ENCODE measurements around the gene HSPA9. TPM values are rescaled to one million over a fixed set of nuclear protein-coding genes. Genes with fewer than 3 reads are reported as not detected.

The HSPA9 gene
- polyA plus RNA-seq (2012; ENCODE audit: low read depth, missing spikeins): 181 TPM

- peak; percentile 98 for FAIRE-seq
Measured at GRCh38 chr5:138575194-138576015, at the start of gene HSPA9. TSS of gene HSPA9 (minus strand) at chr5:138575401. CDS start at chr5:138575318, 83 bp downstream.

GRCh38 chr5:138623053-138623452, 47.9 kb upstream of the HSPA9 start:
- no peak for FAIRE-seq
- DNase-seq (ENCODE audit: insufficient read length, low spot score): no peak
- TF ChIP-seq PAX5 (IDR thresholded peaks at IDR 0.05; ENCODE audit: insufficient read depth, low read length, severe bottlenecking) (no peak), POLR2A (IDR thresholded peaks at IDR 0.05; ENCODE audit: low read depth, low read length) (no peak), POU2F2 (IDR thresholded peaks at IDR 0.05; ENCODE audit: low read depth, low read length) (no peak), SPI1 (IDR thresholded peaks at IDR 0.05; ENCODE audit: low read depth, low read length) (no peak), TAF1 (IDR thresholded peaks at IDR 0.05; ENCODE audit: low read depth, low read length) (no peak), POLR2AphosphoS5 (IDR thresholded peaks at IDR 0.05; ENCODE audit: low read depth, low read length) (no peak)

More at GRCh38 chr5:138575194-138576015, at the start of gene HSPA9:
- DNase-seq (ENCODE audit: insufficient read length, low spot score): peak; percentile 96
- TF ChIP-seq PAX5 (IDR thresholded peaks at IDR 0.05; ENCODE audit: insufficient read depth, low read length, severe bottlenecking): peak; percentile 2
- TF ChIP-seq SPI1 (IDR thresholded peaks at IDR 0.05; ENCODE audit: low read depth, low read length): peak; percentile 21; the same call in 1 of the 2 replicates
- peak; percentile 92 for TF ChIP-seq POLR2A (IDR thresholded peaks at IDR 0.05; ENCODE audit: low read depth, low read length)
- TF ChIP-seq TAF1 (IDR thresholded peaks at IDR 0.05; ENCODE audit: low read depth, low read length): peak; percentile 97
- TF ChIP-seq POLR2AphosphoS5 (IDR thresholded peaks at IDR 0.05; ENCODE audit: low read depth, low read length): peak; percentile 93
- TF ChIP-seq POU2F2 (IDR thresholded peaks at IDR 0.05; ENCODE audit: low read depth, low read length): peak; percentile 81; the same call in 1 of the 2 replicates

- FAIRE-seq: no peak
- no peak for TF ChIP-seq POU2F2 (IDR thresholded peaks at IDR 0.05; ENCODE audit: low read depth, low read length)
- no peak for TF ChIP-seq SPI1 (IDR thresholded peaks at IDR 0.05; ENCODE audit: low read depth, low read length)
- no peak for TF ChIP-seq POLR2A (IDR thresholded peaks at IDR 0.05; ENCODE audit: low read depth, low read length)
- TF ChIP-seq TAF1 (IDR thresholded peaks at IDR 0.05; ENCODE audit: low read depth, low read length): no peak
- TF ChIP-seq POLR2AphosphoS5 (IDR thresholded peaks at IDR 0.05; ENCODE audit: low read depth, low read length): no peak
- TF ChIP-seq PAX5 (IDR thresholded peaks at IDR 0.05; ENCODE audit: insufficient read depth, low read length, severe bottlenecking): no peak
- DNase-seq (ENCODE audit: insufficient read length, low spot score): no peak
Measured at GRCh38 chr5:138622051-138622450, 46.9 kb upstream of the HSPA9 start.

GRCh38 chr5:138620663-138621224, 45.5 kb upstream of the HSPA9 start:
- DNase-seq (ENCODE audit: insufficient read length, low spot score) (no peak), FAIRE-seq (no peak)
- TF ChIP-seq PAX5 (IDR thresholded peaks at IDR 0.05; ENCODE audit: insufficient read depth, low read length, severe bottlenecking) (no peak), POU2F2 (IDR thresholded peaks at IDR 0.05; ENCODE audit: low read depth, low read length) (no peak), POLR2AphosphoS5 (IDR thresholded peaks at IDR 0.05; ENCODE audit: low read depth, low read length) (no peak), TAF1 (IDR thresholded peaks at IDR 0.05; ENCODE audit: low read depth, low read length) (no peak)

GRCh38 chr5:138616508-138616907, 41.3 kb upstream of the HSPA9 start:
- TF ChIP-seq SPI1 (IDR thresholded peaks at IDR 0.05; ENCODE audit: low read depth, low read length) (no peak), PAX5 (IDR thresholded peaks at IDR 0.05; ENCODE audit: insufficient read depth, low read length, severe bottlenecking) (no peak), POU2F2 (IDR thresholded peaks at IDR 0.05; ENCODE audit: low read depth, low read length) (no peak), POLR2A (IDR thresholded peaks at IDR 0.05; ENCODE audit: low read depth, low read length) (no peak), TAF1 (IDR thresholded peaks at IDR 0.05; ENCODE audit: low read depth, low read length) (no peak), POLR2AphosphoS5 (IDR thresholded peaks at IDR 0.05; ENCODE audit: low read depth, low read length) (no peak)
- DNase-seq (ENCODE audit: insufficient read length, low spot score) (no peak), FAIRE-seq (no peak)

- DNase-seq (ENCODE audit: insufficient read length, low spot score) (no peak), FAIRE-seq (no peak)
- no peak for TF ChIP-seq POU2F2 (IDR thresholded peaks at IDR 0.05; ENCODE audit: low read depth, low read length)
- TF ChIP-seq POLR2AphosphoS5 (IDR thresholded peaks at IDR 0.05; ENCODE audit: low read depth, low read length): no peak
- no peak for TF ChIP-seq POLR2A (IDR thresholded peaks at IDR 0.05; ENCODE audit: low read depth, low read length)
- TF ChIP-seq PAX5 (IDR thresholded peaks at IDR 0.05; ENCODE audit: insufficient read depth, low read length, severe bottlenecking): no peak
- no peak for TF ChIP-seq TAF1 (IDR thresholded peaks at IDR 0.05; ENCODE audit: low read depth, low read length)
- TF ChIP-seq SPI1 (IDR thresholded peaks at IDR 0.05; ENCODE audit: low read depth, low read length): no peak
Measured at GRCh38 chr5:138615461-138615860, 40.3 kb upstream of the HSPA9 start.

GRCh38 chr5:138611678-138612218, 36.5 kb upstream of the HSPA9 start:
- no peak for DNase-seq (ENCODE audit: insufficient read length, low spot score)
- TF ChIP-seq TAF1 (IDR thresholded peaks at IDR 0.05; ENCODE audit: low read depth, low read length) (no peak), SPI1 (IDR thresholded peaks at IDR 0.05; ENCODE audit: low read depth, low read length) (no peak), POLR2A (IDR thresholded peaks at IDR 0.05; ENCODE audit: low read depth, low read length) (no peak), PAX5 (IDR thresholded peaks at IDR 0.05; ENCODE audit: insufficient read depth, low read length, severe bottlenecking) (no peak), POLR2AphosphoS5 (IDR thresholded peaks at IDR 0.05; ENCODE audit: low read depth, low read length) (no peak), POU2F2 (IDR thresholded peaks at IDR 0.05; ENCODE audit: low read depth, low read length) (no peak)
- no peak for FAIRE-seq

- DNase-seq (ENCODE audit: insufficient read length, low spot score): peak; percentile 25
- peak; percentile 81 for FAIRE-seq
- TF ChIP-seq PAX5 (IDR thresholded peaks at IDR 0.05; ENCODE audit: insufficient read depth, low read length, severe bottlenecking) (no peak), POU2F2 (IDR thresholded peaks at IDR 0.05; ENCODE audit: low read depth, low read length) (no peak), POLR2A (IDR thresholded peaks at IDR 0.05; ENCODE audit: low read depth, low read length) (no peak)
Measured at GRCh38 chr5:138610918-138611677, 35.9 kb upstream of the HSPA9 start.
